HG03442 (cell line): ENCODE results near the gene TAOK3.
"Not testable (repeated sequence)": the region's sequence is repeated elsewhere in the genome, so short reads cannot be mapped to it uniquely, and the experiment has no call there.

ENCODE experiments used
- ATAC-seq: cut with Tn5 transposase; IDR thresholded peaks from one replicate; pipeline ENCODE4 v1.9.1; 2021; ENCODE audit warnings: mild to moderate bottlenecking, moderate library complexity; ENCODE audit not compliant: unreplicated experiment

Gene TAOK3

GRCh38 chr12:118372541-118373495 is at the start of gene TAOK3:
TAOK3 (minus strand) TSS chr12:118372907; CDS start chr12:118255567, 117,340 bp downstream.
- peak; percentile 76 for ATAC-seq

GRCh38 chr12:118420673-118421072 is 48.0 kb upstream of the TAOK3 start:
- no peak for ATAC-seq

- no peak for ATAC-seq
Observed at GRCh38 chr12:118418385-118419057, 45.8 kb upstream of the TAOK3 start.

DNA sequence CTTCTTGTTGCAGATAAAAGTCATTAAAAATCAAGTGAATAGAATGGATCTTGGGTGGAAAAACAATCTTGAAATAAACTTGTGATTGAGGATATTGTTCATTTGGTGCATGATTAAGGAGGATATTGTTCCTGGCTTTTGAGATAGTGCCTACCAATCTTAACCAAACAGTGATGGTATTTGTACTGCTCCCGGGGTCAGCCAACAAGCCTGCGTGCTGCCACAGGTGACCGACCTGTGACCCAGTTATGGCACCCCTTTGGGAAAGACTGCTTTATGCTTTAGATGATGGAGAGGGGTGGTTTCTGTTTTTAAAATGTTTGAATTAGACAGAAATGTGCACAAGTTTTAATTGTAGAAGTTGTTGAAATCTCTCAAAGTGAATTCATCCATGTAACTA is 45.2 kb upstream of the TAOK3 start:
- no peak for ATAC-seq

- no peak for ATAC-seq
Observed at GRCh38 chr12:118409834-118410233, 37.1 kb upstream of the TAOK3 start.

DNA sequence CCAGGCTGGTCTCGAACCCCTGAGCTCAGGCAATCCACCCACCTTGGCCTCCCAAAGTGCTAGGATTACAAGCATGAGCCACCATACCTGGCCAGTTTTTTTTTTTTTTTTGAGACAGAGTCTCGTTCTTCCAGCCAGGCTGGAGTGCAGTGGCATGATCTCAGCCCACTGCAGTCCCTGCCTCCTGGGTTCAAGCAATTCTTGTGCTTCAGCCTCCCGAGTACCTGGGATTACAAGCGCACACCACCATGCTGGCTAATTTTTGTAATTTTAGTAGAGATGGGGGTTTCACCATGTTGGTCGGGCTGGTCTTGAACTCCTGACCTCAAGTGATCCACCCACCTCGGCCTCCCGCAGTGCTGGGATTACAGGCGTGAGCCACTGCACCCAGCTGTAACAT is 35.5 kb upstream of the TAOK3 start:
- not testable (repeated sequence) for ATAC-seq

DNA sequence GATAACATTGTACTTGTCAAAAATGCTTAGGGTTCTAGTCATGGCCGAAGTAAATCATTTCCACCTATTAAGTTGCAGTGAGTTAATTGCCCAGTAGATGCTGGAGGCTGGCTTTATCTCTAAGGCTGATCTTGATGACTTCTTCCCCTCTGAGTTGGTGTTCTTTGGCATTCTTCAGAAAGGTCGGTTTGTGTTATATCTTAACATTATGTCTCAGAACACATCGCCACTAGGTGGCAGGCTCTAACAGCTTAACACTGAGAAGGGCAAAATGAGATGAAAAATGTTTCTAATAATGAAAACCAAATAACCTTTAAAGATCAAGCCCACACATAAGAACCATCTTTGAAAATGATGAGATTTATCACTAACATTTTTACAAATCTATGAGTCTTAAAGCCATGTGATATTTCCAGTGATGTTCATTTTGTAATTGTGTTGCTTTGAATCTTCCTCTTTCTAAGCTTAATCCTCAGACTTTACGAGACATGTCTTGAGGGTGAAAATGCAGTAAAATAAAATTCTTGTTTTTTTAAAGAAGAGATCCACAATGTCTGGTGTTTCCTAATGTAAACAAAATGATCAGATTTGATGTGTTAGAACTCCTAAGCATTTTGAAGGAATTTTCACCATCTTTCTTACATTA is 32.3 kb upstream of the TAOK3 start:
- ATAC-seq = no peak

- no peak for ATAC-seq
Observed at GRCh38 chr12:118402251-118402650, 29.5 kb upstream of the TAOK3 start.

DNA sequence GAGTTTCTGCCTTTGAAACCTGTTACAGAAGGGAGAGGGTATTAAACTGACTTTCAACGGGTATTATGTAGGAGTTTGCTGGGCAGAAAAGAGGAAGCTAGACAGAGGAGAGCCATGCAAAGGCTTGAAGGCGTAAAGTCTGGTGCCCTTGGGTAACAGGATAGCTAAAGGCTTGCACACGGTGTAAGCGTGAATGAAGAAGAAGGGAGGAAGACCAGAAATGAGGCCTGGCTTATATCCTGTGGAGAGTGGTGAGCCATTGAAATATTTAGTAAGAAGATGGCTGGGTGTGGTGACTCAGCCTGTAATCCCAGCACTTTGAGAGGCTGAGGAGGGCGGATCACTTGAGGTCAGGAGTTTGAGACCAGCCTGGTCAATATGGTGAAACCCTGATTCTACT is 26.2 kb upstream of the TAOK3 start:
- ATAC-seq = no peak

DNA sequence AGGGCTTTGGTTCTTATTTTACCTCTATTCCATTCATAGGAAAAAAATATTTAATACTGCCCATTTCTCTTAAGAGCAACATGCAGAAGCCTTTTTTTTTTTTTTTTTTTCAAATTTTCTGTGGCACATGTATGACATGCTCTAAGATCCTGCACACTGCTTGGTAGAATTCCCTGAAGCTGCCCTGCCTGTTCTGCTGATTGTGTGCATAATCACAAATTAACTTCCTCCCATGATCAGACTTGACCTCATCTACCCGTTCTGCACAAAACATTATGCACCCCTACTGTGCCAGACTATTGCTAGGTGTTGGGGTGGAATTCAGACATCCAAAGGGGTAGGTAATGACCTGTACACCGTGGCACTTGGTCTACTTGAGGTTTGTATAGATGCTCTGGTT is 25.8 kb upstream of the TAOK3 start:
- no peak for ATAC-seq

DNA sequence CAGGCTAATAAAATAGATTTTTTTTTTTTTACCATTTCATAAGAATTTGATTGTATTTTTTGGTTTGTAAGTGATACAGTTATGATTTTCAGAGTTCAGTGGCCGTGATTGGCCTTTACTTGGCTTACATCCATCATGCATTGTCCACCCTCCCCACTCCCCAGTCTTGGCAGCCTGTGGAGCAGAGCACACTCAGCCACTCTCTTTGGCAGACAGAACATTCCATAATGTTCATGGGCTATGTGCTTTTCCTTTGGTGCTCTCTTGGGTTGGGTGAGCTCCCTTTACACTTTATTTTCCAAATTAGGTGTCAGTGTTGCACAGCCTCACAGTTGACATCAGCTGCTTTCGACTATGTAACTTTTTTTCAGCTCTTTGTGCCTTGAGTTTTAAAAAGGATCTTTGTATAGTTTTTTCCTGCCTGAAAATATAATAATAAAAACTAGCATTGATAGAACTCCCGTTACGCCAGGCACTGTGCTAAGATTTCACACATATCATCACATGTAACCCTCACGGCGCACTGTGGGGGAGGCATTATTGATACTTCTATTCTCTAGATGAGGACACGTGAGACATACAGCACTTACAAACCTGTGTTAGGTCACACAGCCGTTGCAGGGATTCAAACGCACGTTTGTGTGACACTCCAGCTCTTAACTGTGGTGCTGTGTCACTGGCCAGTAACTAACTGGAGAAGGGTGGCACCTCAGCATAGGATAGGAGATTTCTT is 25.2 kb upstream of the TAOK3 start:
- ATAC-seq = no peak

- ATAC-seq = no peak
Observed at GRCh38 chr12:118391836-118392235, 19.1 kb upstream of the TAOK3 start.

DNA sequence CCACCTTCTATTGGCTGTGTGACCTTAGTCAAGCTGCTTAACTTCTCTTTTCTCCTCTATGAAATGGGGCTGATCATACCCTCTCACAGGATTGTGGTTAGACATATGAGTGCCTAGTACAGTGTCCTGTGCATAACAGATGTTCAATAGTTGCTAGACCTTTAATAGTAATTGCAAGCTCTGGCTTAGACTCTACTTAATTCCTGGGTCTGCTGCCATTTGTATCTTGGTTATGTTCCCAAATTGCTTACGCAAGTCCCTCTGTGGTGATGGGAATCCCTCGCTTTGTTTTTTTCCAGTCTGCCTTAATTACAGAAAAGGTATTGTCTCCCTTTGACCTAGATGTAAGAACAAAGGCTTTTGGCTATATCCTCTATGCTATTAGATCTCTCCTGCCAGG is 18.7 kb upstream of the TAOK3 start:
- no peak for ATAC-seq

DNA sequence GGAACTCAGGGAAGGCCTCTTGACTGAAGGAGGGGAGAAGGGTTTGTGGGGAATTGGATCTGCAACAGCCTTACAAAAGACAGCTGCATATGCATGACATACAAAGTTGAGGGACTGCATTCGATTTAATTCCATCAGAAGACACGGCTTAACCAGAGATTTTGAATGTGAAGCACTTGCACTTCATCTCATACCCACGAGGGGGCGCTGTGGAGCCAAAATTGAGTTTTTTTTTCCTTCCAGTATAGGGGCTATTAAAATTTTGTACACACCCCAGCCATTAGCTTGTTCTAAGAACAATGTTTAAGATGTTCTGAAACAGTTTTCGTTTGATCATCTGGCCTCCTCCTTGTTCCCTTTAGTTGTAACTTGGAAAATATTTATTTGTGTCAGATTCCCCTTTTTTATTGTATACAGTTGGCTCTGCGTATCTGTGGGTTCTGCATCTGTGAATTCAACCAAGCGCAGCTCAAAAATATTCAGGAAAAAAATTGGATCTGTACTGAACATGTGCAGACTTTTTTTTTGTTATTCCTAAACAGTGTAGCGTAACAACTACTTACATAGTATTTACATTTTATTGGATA is 5.3 kb upstream of the TAOK3 start:
- ATAC-seq = no peak

DNA sequence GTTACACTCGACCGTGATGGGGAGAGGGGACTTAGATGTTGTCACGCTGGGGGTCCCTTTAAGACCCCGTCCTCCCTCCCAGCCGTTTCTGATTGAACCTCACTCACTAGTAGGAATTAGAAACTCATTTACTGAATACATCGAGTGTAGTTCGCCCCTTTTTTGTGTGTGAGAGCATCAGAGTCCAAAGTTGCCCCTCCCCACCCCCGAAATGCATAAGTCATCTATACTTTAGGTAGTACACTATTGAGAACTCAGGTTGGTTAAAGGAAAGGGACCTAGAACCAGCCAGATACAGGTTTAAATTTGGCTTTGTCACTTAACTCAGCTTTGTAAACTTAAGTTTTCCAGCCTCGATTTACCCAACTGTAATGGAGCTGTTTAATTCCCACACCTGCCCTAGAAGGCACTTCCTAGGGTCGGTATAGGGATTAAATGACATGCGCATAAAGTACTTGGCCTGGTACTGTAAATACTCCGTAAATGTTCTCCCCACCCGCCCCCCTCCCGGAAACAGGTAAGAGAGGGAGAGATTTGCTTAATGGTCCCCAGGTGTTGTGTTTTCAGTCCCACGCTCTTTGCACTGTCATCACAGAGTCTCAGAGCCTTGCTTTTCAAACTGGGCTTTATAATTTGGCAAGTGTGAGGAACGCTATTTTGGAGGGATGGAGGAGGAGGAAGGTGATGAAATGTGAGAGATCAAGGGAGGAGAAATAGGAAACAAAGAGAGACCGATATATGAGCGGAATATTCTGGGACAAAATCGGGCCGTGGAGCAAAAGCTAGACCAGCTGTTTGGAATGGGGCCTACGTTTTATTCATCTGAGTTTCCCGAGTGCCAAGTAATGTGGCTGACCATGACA is 4.5 kb upstream of the TAOK3 start:
- no peak for ATAC-seq

- ATAC-seq = peak; percentile 24
Observed at GRCh38 chr12:118376089-118377020, 3.6 kb upstream of the TAOK3 start, which contains the start of gene SUDS3. SUDS3 (plus strand) TSS chr12:118376555; CDS start chr12:118376692, 137 bp downstream.

DNA sequence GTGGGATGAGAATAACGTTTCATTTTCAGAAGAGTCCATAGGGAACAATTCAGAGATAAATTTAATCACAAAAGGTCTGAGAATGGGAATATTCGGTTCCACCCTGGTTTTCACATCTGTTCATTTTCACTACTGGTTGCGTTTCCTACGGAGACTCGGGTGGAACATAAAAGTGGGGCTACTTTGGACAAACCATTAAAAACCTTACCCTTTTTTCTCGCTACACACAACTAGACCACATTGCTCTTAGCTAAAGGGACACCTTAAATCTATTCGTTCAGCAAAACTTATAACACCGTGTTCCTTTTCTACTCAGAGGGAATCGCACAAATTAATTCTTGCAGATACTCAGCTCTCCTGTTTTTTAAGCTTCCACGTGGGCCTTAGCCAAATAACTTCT is 2.6 kb upstream of the TAOK3 start:
- ATAC-seq = no peak

- no peak for ATAC-seq
Observed at GRCh38 chr12:118374909-118375308, 2.2 kb upstream of the TAOK3 start.
